SK-N-MC (cell line): Measurements from ENCODE around the gene IRS1.

ENCODE experiments used
- DNase-seq: peaks from one replicate; pipeline ENCODE4 v3.0.0-alpha.2; 2011; ENCODE audit warnings: low read depth, low spot score
- H3K27ac ChIP-seq: fragments of 200-600 bp; sonication (generic); 2 replicates; pipeline ENCODE4 v1.5.1; 2016; ENCODE audit warnings: mixed run types
- H3K36me3 ChIP-seq: fragments of 200-600 bp; sonication (generic); 2 replicates; pipeline ENCODE4 v1.6.1; 2017; ENCODE audit warnings: antibody characterized with exemption, low read length, mixed read lengths; ENCODE audit not compliant: insufficient read depth
- H3K4me3 ChIP-seq: fragments of 200-600 bp; sonication (generic); 2 replicates; pipeline ENCODE4 v1.5.1; 2016
- H3K9ac ChIP-seq: fragments of 200-600 bp; sonication (generic); 2 replicates; pipeline ENCODE4 v1.8.0; 2017; ENCODE audit warnings: mixed run types, mixed read lengths; ENCODE audit not compliant: insufficient read length
- H3K9me3 ChIP-seq: fragments of 200-600 bp; sonication (generic); 2 replicates; pipeline ENCODE4 v1.6.1; 2017; ENCODE audit warnings: low read depth, mild to moderate bottlenecking, antibody characterized with exemption, low read length, moderate library complexity, mixed read lengths
- EZH2 ChIP-seq: fragments of 200-600 bp; sonication (generic); IDR thresholded peaks from one replicate; pipeline ENCODE4 v1.6.1; 2017; ENCODE audit warnings: antibody characterized with exemption
- FOXP2 ChIP-seq: optimal IDR thresholded peaks from 2 replicates; pipeline ENCODE3; 2011; ENCODE audit warnings: mild to moderate bottlenecking, moderate library complexity; ENCODE audit not compliant: insufficient read depth; ENCODE audit errors: extremely low read length, control extremely low read depth
- POLR2AphosphoS5 ChIP-seq: IDR thresholded peaks from 2 replicates; pipeline ENCODE4 v1.6.1; 2012; ENCODE audit warnings: mild to moderate bottlenecking, low read depth, low read length, borderline replicate concordance

IRS1 gene

DNA sequence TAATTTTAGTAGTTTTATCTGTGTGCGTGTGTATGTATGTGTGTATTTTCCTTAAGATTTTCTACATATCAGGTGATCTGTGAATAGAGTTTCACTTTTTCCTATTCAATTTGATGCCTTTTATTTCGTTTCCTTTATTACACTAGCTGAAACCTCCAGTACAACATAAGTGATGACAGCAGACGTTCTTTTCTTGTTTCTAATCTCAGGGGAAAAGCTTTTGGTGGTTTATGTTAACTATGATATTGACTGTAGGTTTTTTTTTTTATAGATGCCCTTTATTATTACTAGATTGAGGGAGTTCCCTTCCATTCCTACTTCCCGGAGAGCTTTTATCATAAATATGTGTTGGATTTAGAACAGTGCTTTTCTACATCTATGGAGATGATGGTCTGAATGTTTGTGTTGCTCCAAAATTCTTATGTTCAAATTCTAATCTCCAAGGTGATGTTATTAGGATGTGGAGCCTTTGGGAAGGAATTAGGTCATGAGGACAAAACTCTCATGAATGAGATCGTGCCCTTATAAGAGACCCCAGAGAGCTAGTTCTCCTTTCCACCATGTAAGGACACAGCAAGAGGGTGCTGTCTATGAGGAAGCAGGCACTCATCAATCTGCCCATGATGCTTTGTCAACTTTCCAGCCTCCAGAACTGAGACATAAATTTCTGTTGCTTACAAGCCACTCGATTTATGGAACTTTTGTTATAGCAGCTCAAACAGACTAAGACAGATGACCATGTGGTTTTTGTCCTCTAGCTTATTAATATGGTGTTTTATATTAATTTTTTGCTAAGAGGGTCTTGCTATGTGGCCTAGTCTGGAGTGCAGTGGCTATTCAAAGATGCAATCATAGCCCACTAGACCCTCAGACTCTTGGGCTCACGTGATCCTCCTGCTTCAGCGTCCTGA, 30.4 kb upstream of the IRS1 start:
- TF ChIP-seq POLR2AphosphoS5 = no peak
- no peak for TF ChIP-seq EZH2
- TF ChIP-seq FOXP2 = no peak
- Histone ChIP-seq H3K36me3 (no peaks in the 10 kb centered on the region), H3K9ac (no peak overlapping the region), H3K4me3 (no peak overlapping the region), H3K27ac (no peak overlapping the region), H3K9me3 (no peaks in the 10 kb centered on the region)
- no peak for DNase-seq

GRCh38 chr2:226828191-226828590, 28.6 kb upstream of the IRS1 start:
- no peak overlapping the region for H3K27ac ChIP-seq

DNA sequence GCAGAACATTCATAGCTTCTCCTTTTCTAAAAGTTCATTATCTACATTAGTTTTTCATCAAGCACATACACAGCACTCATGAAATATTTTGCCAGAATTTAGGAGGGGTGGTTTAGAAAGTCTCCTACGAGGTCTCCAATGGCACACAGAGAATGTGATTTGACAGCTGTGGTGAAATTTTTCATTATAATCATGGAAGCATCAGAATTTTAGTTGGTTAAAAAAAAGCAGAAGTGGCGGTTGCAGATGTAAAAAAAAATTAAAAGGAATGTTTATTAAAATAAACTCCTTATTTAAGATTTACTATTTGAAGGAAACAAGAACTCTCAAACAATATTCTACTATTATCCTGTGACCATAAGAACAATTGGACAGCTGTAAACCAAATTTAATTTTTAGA, 25.4 kb upstream of the IRS1 start:
- Histone ChIP-seq H3K4me3 (no peak overlapping the region), H3K36me3 (no peaks in the 10 kb centered on the region), H3K27ac (no peak overlapping the region), H3K9me3 (no peaks in the 10 kb centered on the region), H3K9ac (no peak overlapping the region)
- TF ChIP-seq EZH2 (no peak), POLR2AphosphoS5 (no peak), FOXP2 (no peak)
- DNase-seq = no peak

More at GRCh38 chr2:226828191-226828590, 28.6 kb upstream of the IRS1 start:
- H3K9me3 ChIP-seq = no peaks in the 10 kb centered on the region
- H3K4me3 ChIP-seq = no peak overlapping the region
- H3K36me3 ChIP-seq = no peaks in the 10 kb centered on the region
- TF ChIP-seq EZH2 (no peak), POLR2AphosphoS5 (no peak), FOXP2 (no peak)
- DNase-seq = no peak
- H3K9ac ChIP-seq = no peak overlapping the region

- Histone ChIP-seq H3K27ac (no peak overlapping the region), H3K4me3 (no peak overlapping the region), H3K36me3 (no peaks in the 10 kb centered on the region), H3K9ac (no peak overlapping the region), H3K9me3 (no peaks in the 10 kb centered on the region)
- no peak for DNase-seq
- TF ChIP-seq FOXP2 (no peak), POLR2AphosphoS5 (no peak), EZH2 (no peak)
These were observed 19.3 kb upstream of the IRS1 start for GRCh38 chr2:226818930-226819329.

DNA sequence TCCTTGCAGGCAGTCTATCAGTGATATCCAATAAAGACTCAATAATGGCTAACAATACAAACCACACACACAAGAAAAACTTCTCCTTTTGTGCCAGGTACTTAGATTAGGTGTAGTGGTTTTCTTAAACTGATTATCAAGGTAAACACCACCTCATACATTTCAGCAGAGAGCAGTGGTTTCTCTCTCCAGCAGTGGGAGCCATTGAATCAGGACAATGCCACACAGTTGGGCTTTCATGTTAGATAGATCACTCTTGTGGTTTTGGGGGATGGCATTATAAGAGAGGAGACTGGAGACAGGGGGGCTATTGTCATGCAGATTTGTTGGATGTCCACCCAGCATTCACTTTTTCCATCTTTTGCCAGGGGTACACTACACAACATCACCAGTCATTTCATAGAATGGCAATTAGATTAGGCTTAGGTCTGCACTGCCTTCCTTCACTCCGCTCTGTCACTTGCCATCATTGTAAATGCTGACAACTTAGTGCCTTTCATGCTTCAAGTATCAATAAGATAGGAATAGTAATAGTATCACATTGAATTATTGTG, 13.6 kb upstream of the IRS1 start:
- DNase-seq = no peak
- no peak overlapping the region for H3K27ac ChIP-seq

GRCh38 chr2:226803410-226803809, 3.8 kb upstream of the IRS1 start:
- TF ChIP-seq EZH2 = no peak
- no peak for TF ChIP-seq FOXP2
- TF ChIP-seq POLR2AphosphoS5 = no peak
- Histone ChIP-seq H3K4me3 (no peak overlapping the region), H3K36me3 (no peaks in the 10 kb centered on the region), H3K9ac (no peak overlapping the region), H3K9me3 (no peaks in the 10 kb centered on the region), H3K27ac (no peak overlapping the region)
- DNase-seq = no peak

More for the DNA sequence above, 13.6 kb upstream of the IRS1 start:
- TF ChIP-seq POLR2AphosphoS5 = no peak
- no peak for TF ChIP-seq EZH2
- TF ChIP-seq FOXP2 = no peak
- no peak overlapping the region for H3K4me3 ChIP-seq
- H3K36me3 ChIP-seq = no peaks in the 10 kb centered on the region
- H3K9me3 ChIP-seq = no peaks in the 10 kb centered on the region
- no peak overlapping the region for H3K9ac ChIP-seq

DNA sequence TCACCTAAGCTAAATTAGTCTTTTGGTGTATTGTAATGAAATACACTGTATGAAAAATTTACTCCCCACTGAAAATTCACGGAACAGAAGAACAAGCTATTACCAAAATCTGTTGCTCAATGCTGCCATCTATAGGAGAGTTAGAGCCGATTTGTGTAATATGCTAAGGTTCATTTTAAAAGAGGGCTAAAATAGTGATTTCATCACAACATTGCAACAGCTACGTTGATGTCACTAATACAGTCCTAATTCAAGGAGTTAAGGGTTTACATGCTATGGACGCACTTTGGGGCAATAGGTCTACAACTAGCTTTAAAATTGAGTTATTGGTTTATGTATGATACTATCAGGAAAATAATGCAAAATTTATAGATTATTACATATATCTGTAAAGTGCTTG, 3.0 kb upstream of the IRS1 start:
- Histone ChIP-seq H3K36me3 (no peaks in the 10 kb centered on the region; the same call in 1 of the 2 replicates), H3K9me3 (no peaks in the 10 kb centered on the region), H3K4me3 (peak overlapping the region; percentile 5; the same call in 1 of the 2 replicates), H3K9ac (no peak overlapping the region), H3K27ac (peak overlapping the region; percentile 52)
- peak; percentile 80 for DNase-seq
- TF ChIP-seq POLR2AphosphoS5 = no peak
- TF ChIP-seq EZH2 = no peak
- no peak for TF ChIP-seq FOXP2

DNA sequence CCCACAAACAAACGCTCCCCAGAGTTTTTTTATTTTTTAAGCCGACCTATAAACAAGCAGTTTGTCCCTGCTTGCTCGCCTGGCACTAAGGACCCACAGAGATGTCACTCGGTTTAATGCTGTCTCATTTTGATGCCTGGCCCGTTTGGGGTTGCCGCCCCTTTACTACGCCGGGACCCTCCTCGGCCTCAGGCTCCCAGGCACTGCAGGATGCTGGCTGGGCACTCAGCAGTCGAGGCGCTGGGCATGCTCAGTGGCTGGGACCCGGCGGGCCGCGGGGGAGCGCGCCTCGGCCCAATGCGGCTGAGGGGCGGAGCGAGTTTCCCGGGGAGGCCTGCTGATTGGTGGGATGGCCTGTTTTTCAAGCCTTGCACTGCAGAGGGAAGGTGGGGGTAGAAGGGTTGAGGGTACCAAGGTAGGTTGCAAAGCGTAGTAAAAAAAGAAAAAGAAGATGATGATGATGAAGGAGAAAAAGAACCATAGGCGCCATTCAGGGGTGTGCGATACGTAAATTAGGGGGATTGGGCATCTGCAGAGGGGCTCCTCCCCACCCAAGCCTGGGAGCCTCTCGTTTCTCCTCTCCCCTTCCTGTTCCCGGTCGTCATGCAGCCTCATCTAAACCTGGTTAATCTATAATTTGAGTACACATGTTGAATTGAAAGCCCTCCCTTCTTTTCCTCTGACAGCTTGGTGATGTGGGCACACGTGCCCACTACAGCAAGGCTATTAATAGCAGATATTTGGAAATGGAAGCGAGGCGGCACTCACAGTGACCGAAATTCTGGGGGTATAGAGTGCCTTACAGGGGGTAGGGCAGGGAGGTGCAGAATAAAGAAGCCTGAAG, 1.5 kb upstream of the IRS1 start:
- peak overlapping the region; percentile 52 for H3K27ac ChIP-seq
- no peaks in the 10 kb centered on the region for H3K9me3 ChIP-seq
- TF ChIP-seq POLR2AphosphoS5 (no peak), FOXP2 (no peak), EZH2 (no peak)
- no peak overlapping the region for H3K4me3 ChIP-seq
- no peak overlapping the region for H3K9ac ChIP-seq
- no peak for DNase-seq
- peaks cover 12% of the 10 kb centered on the region for H3K36me3 ChIP-seq
